ENCODE data around the gene GATA3.
A peak's percentile ranks its signal among the peaks of the same experiment; 100 is the strongest.

The GATA3 gene

GRCh38 chr10:8069108-8069507 is 14.6 kb downstream of the GATA3 start:
- DNase-seq, result no peak

GRCh38 chr10:8069627-8070026 is 15.1 kb downstream of the GATA3 start:
- no peak for DNase-seq

GRCh38 chr10:8070440-8070839 is 16.0 kb downstream of the GATA3 start:
- no peak for DNase-seq

GRCh38 chr10:8071006-8071405 is 16.5 kb downstream of the GATA3 start:
- no peak for DNase-seq

GRCh38 chr10:8071666-8072065 is 17.2 kb downstream of the GATA3 start:
- no peak for DNase-seq

GRCh38 chr10:8072211-8072610 is 17.7 kb downstream of the GATA3 start:
- DNase-seq, result no peak

- no peak for DNase-seq
Measured at GRCh38 chr10:8073691-8074416, 19.4 kb downstream of the GATA3 start.

GRCh38 chr10:8074881-8075280 is 20.4 kb downstream of the GATA3 start:
- DNase-seq, result no peak

- DNase-seq, result no peak
Measured at GRCh38 chr10:8075282-8076260, 21.1 kb downstream of the GATA3 start.

- no peak for DNase-seq
Measured at GRCh38 chr10:8076933-8077332, 22.4 kb downstream of the GATA3 start.

- no peak for DNase-seq
Measured at GRCh38 chr10:8078027-8078426, 23.5 kb downstream of the GATA3 start.

GRCh38 chr10:8079126-8079525 is 24.6 kb downstream of the GATA3 start:
- DNase-seq, result no peak

- no peak for DNase-seq
Measured at GRCh38 chr10:8084799-8085198, 30.3 kb downstream of the GATA3 start.

GRCh38 chr10:8085251-8085650 is 30.8 kb downstream of the GATA3 start:
- no peak for DNase-seq

- no peak for DNase-seq
Measured at GRCh38 chr10:8086315-8086714, 31.8 kb downstream of the GATA3 start.

- DNase-seq, result peak; percentile 50
Measured at GRCh38 chr10:8088504-8088903, 34.0 kb downstream of the GATA3 start.

- DNase-seq, result no peak
Measured at GRCh38 chr10:8092428-8092827, 37.9 kb downstream of the GATA3 start.

- DNase-seq, result no peak
Measured at GRCh38 chr10:8095959-8096358, 41.5 kb downstream of the GATA3 start.

GRCh38 chr10:8096931-8097330 is 42.4 kb downstream of the GATA3 start:
- DNase-seq, result no peak

GRCh38 chr10:8100366-8100765 is 45.9 kb downstream of the GATA3 start:
- DNase-seq, result no peak

- DNase-seq, result no peak
Measured at GRCh38 chr10:8102708-8103401, 48.4 kb downstream of the GATA3 start.

- no peak for DNase-seq
Measured at GRCh38 chr10:8103543-8103942, 49.1 kb downstream of the GATA3 start.

GRCh38 chr10:8104005-8104404 is 49.5 kb downstream of the GATA3 start:
- DNase-seq, result no peak

All from CD4-positive, alpha-beta T cell treated with Interferon gamma for 1 hour (primary cell).